HG03097 (cell line): ENCODE results near the gene FBXO38.

Experiments used
- ATAC-seq: cut with Tn5 transposase; IDR thresholded peaks from one replicate; pipeline ENCODE4 v1.9.1; 2021; ENCODE audit not compliant: unreplicated experiment, low FRiP score

The FBXO38 gene

GRCh38 chr5:148384380-148384737, 601 bp downstream of the FBXO38 start:
- no peak for ATAC-seq

DNA sequence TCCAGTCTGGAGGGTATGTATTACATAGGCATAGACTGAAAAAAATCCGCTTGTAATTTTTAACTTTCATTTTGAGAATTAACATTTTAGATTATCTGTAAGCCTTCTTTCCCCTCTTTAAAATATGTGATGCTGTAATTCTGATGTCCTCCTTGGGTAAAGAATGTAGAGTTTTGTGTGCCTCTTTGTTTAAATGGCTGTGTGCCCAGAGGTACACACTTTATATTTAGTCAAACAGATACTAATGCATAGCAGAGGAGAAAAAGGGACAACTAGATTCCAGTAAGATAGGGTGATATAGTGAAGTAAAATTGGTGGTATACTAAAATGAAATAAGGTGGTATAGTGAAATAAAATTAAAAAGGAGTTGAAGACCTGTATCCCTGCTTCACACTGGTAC, 1.3 kb downstream of the FBXO38 start:
- no peak for ATAC-seq

GRCh38 chr5:148386041-148386440, 2.3 kb downstream of the FBXO38 start:
- ATAC-seq: no peak

- no peak for ATAC-seq
Measured at GRCh38 chr5:148387325-148387724, 3.6 kb downstream of the FBXO38 start.

- no peak for ATAC-seq
Measured at GRCh38 chr5:148388696-148389095, 4.9 kb downstream of the FBXO38 start.

DNA sequence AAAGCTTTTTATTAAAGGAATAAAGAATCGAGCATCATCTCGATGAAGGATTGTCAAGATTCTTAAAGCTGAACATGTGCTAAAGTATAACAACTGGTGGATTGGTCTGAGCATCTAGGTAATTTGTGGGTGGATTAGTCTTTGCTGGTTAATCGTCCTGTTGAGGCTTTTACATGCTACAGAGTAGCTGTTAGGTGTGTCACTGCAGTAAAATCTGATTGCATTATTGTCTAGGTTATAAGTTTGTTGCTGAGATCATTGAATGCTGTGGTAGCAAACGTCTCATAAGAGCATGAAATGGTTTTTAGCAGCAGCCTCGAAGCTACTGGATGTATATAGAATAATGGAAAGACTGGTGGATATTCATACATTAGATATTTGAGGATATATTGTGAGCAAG, 7.2 kb downstream of the FBXO38 start:
- ATAC-seq: no peak

- no peak for ATAC-seq
Measured at GRCh38 chr5:148391422-148391821, 7.7 kb downstream of the FBXO38 start.

DNA sequence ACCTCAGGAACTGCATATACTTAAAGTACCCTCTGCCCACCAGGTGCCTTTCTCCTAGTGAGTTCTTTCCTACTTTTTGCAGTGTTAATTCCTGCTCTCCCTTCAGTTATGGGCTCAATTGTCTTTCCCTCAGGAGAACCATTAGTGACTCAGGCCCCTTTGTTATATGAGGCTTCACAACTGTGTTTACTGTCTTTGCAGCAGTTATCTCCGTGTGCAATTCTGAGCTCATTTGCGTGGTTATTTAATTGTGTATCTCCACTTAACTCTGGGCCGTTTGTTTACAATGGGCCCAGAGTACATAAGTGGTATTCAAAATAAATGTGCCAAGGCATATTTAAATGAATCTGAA, 9.6 kb downstream of the FBXO38 start:
- ATAC-seq: no peak

GRCh38 chr5:148394587-148395019, 10.8 kb downstream of the FBXO38 start:
- ATAC-seq: no peak

DNA sequence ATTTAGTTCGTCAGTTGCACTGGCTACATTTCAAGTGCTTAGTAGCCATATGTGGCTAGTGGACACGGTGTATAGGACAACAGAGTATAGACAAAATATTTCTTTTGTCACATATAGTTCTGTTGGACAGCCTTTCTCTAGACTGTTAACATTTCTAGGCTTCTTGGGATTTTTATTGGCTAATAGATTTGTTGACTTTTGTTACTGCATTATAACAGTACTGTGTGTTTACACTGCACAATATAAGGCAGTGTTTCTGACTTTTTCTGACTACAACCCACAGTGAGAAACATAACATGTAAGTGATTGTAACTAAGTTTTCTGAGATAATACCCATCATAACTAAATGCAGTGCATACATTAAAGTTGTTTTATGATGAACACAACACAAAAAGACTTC, 11.3 kb downstream of the FBXO38 start:
- ATAC-seq: no peak

GRCh38 chr5:148397968-148398595, 14.3 kb downstream of the FBXO38 start:
- no peak for ATAC-seq

DNA sequence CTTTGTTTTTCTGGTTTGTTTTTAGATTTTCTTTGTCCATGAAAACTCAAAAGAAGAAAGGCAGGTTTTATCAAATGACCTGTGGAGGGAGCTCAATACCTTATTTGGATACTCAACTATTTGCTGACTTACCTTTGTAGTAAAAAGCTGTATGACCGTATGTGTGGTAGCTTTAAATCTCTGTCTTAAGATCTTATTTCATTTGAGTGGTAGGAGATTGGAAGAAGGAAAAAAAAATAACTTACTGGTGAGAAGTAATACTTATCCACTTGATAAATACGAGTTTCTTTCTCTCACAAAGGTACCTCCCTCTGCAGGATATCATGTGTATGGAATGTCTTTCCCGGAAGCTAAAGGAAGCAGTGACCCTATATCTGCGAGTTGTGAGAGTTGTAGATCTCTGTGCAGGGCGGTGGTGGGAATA, 15.0 kb downstream of the FBXO38 start:
- ATAC-seq: no peak

DNA sequence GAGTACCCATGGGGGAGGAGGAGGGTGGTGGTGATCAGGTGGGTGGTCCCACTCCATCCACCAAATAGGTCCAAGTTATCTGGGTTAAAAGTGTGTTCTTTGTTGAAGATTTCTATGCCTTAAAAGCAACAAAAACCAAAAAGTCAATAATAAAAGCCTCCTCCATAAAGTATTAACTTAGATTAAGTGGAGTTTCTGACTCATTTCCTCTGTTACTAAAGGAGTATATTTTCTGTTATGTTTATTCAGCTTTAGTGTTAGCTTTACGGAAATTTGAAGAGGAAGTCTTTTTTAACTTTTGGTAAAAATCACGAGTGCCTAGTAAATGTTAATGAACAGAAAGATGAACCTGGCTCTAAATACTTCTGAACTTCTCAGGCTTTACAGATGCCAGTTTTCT, 17.8 kb downstream of the FBXO38 start:
- ATAC-seq: no peak

GRCh38 chr5:148403344-148403743, 19.6 kb downstream of the FBXO38 start:
- ATAC-seq: no peak

DNA sequence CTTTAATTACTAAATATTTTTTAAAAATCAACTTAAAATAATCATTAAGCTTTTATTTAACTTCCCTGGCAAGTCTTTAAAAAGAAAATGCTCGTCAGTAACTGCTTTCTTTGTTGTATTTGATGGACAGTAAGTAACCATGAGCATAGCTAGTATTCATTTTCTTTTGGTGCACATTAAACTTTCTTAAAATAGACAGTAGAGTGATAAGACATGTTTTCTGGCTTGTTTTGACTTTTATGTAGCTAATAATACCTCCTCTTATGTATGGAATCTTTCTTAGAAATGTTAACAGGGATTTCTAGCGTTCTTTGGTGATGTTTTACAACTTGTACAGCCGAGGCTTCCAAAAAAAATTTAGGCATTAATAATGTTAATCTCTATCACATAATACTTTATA, 22.6 kb downstream of the FBXO38 start:
- ATAC-seq: no peak

GRCh38 chr5:148408092-148408491, 24.3 kb downstream of the FBXO38 start:
- ATAC-seq: no peak

- no peak for ATAC-seq
Measured at GRCh38 chr5:148412124-148412523, 28.4 kb downstream of the FBXO38 start.

DNA sequence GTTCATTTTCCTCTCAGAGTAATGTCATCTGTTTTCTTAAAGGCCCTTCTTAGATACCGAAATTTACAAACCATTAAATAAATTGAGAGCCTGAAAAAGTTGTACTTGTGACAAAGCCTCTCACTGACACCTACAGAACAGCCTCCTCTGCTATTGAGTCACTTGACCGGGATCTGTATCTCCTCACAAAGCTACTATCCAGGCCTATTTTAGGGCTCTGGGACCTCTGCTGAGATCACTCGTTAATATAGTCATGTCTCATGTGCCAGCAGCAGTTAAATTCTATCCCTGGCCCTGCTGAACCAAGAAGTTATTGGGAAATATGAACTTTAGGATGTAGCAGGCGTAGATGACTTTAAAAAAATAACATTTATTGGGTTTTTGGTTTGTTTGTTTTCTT, 31.1 kb downstream of the FBXO38 start:
- ATAC-seq: no peak

DNA sequence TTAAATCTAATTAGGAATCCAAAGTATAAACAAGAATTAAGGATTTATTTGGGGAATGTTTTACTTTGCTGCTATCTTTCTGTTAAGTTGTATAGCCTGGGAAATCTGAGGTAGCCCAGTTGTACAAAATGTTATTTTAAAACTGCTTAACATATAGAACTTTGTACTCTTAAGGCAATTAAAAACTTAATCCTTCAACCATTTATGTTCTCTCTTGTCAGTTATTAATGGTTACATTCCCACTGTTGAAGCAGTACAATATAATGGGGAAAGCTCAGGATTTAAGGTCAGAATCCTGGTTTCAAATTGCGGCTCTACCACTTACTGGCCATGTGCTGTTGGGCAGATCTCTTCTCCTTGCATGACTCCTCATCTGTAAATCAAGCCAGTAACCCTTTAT, 32.7 kb downstream of the FBXO38 start:
- no peak for ATAC-seq

GRCh38 chr5:148416921-148417320, 33.2 kb downstream of the FBXO38 start:
- no peak for ATAC-seq

- ATAC-seq: no peak
Measured at GRCh38 chr5:148418511-148418910, 34.8 kb downstream of the FBXO38 start.

GRCh38 chr5:148421661-148422060, 37.9 kb downstream of the FBXO38 start:
- no peak for ATAC-seq

DNA sequence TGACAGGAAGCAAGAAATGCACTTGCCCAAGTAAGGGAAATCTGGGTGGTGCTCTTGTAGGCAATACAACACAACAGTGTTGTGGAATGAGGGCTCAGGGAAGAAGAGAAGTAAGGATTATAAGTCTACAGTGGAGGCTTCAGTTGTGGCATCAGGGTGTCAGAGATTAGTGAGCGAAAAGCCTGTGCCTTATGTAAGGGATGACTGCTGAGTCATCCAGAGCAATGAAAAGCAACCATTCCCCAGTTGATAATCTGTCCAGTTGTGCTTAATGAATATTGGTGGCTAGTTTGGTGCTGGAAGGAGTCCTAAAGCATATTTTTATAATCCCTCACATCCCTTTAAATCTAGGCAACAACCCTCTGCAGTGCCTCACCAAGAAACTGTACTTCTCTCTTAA, 42.0 kb downstream of the FBXO38 start:
- no peak for ATAC-seq
